RWPE1 (cell line): Measurements from ENCODE around the gene LHFPL6.

ENCODE experiments used
- CTCF ChIA-PET: fragments of 350-600 bp; sonication (Branson Sonifier 250); formaldehyde crosslinking; extraction: SDS; loops from one replicate; lab custom pipeline; 2021; lab: Yijun Ruan, JAX
- POLR2A ChIA-PET: fragments of 400-600 bp; formaldehyde crosslinking; extraction: SDS; loops from one replicate; lab custom pipeline; 2020; ENCODE audit warnings: antibody characterized with exemption; ENCODE audit not compliant: low non-redundant PET; lab: Yijun Ruan, JAX
- DNase-seq: peaks from one replicate; pipeline ENCODE4 v3.0.0; 2012; ENCODE audit warnings: low spot score
- H3K27ac ChIP-seq: fragments of 450-650 bp; 2 replicates; pipeline ENCODE4 v1.5.1; 2017
- TF ChIP-seq, protein P1 (sequence below): fragments of 450-650 bp; conservative IDR thresholded peaks from 2 replicates; pipeline ENCODE4 v1.5.1; 2017; ENCODE audit warnings: low read depth, mild to moderate bottlenecking

Gene LHFPL6

DNA sequence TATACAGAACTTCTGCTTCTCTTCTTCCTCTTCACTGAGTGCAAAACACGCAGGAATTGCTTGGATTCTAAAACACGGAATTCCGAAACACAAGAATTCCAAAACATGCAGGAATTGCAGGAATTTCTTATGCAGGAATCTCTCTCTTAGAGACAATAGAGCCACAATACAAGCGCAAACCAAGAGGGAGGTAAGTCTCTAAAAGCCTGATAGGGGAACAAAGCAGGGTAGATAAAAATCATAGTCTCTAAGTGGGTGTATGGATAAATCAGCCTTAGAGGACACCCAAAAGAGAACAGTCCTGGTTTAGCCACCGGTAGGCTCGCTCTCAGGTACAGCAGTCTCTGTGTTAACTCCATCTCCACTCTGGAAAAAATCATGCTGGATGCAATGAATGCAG is 112.9 kb downstream of the LHFPL6 start:
- CTCF ChIA-PET = no interaction called here
- no peak for DNase-seq

GRCh38 chr13:39486758-39487157 is 116.2 kb downstream of the LHFPL6 start:
- ChIA-PET POLR2A (no interaction called here), CTCF (interaction anchor here (0.6 to 0.7 kb wide), 2 partner anchors 15 to 29 kb away, joined by 4 read pairs; no protein-coding TSS in a partner anchor)
- TF ChIP-seq, protein P1, sequence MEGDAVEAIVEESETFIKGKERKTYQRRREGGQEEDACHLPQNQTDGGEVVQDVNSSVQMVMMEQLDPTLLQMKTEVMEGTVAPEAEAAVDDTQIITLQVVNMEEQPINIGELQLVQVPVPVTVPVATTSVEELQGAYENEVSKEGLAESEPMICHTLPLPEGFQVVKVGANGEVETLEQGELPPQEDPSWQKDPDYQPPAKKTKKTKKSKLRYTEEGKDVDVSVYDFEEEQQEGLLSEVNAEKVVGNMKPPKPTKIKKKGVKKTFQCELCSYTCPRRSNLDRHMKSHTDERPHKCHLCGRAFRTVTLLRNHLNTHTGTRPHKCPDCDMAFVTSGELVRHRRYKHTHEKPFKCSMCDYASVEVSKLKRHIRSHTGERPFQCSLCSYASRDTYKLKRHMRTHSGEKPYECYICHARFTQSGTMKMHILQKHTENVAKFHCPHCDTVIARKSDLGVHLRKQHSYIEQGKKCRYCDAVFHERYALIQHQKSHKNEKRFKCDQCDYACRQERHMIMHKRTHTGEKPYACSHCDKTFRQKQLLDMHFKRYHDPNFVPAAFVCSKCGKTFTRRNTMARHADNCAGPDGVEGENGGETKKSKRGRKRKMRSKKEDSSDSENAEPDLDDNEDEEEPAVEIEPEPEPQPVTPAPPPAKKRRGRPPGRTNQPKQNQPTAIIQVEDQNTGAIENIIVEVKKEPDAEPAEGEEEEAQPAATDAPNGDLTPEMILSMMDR = no peak
- H3K27ac ChIP-seq = no peak overlapping the region
- DNase-seq = no peak

More for the DNA sequence above, 112.9 kb downstream of the LHFPL6 start:
- POLR2A ChIA-PET = no interaction called here
- TF ChIP-seq, protein P1 = no peak
- H3K27ac ChIP-seq = no peak overlapping the region

DNA sequence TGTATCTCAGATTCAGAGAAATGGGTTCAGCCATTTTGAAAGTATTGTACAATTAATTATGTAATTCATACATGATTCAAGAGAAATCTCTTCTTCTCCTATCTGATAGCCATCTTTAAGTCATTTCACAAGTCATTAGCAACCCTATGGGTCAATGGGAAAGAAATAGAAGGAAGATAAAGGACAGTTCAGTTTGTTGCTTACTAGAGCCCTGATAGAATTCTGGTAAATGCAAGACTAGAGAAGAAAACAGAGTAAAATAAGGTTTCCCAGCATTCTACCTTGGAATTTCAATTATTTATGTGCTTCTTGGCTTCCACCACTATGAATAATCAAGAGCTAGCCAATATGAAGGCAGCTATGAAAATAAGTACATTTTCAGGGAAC is 117.7 kb downstream of the LHFPL6 start:
- H3K27ac ChIP-seq = no peak overlapping the region
- POLR2A ChIA-PET = no interaction called here
- DNase-seq = no peak
- CTCF ChIA-PET = no interaction called here
- TF ChIP-seq, protein P1 = no peak

DNA sequence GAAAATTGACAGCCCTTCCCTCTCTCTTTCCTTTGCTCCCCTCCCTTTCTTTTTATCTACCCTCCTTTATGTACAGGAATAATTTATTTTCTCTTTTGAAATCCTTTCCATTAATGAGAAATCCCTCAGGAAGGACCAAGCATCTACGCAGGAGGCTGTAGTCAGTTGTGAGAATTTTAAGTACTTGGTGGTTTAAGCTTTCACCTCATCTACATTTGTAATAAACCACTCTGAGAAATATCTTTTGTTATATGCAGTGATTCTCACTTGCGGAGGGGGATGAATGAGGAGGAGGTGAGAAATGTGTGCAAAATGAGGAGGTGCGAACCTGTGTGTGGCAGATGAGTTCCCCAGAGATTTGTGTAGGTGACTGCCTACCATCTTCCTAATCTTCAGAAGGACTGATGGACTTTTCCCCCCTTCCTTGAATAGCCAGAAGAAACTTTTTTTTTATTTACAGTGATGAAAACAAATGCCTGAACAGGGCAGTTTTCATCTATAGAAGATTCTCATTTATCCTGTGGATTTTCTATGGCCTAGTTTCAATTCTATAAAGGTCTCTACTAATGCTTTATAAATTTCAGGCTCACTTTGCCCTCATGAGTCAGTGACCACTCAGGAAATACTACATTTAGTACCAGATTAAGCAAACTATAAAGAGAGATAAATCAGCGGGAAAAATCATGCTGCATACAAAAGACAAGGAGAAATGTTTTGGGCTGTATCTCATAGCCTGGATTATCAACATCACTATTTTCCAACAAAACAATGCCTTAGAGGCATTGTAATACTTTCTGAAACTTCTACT is 118.3 kb downstream of the LHFPL6 start:
- CTCF ChIA-PET = no interaction called here
- POLR2A ChIA-PET = no interaction called here
- no peak overlapping the region for H3K27ac ChIP-seq

GRCh38 chr13:39483326-39483725 is 119.7 kb downstream of the LHFPL6 start:
- TF ChIP-seq, protein P1 = no peak
- no peak for DNase-seq
- CTCF ChIA-PET = no interaction called here
- no peak overlapping the region for H3K27ac ChIP-seq
- POLR2A ChIA-PET = no interaction called here

More for the DNA sequence above, 118.3 kb downstream of the LHFPL6 start:
- TF ChIP-seq, protein P1 = no peak
- no peak for DNase-seq

DNA sequence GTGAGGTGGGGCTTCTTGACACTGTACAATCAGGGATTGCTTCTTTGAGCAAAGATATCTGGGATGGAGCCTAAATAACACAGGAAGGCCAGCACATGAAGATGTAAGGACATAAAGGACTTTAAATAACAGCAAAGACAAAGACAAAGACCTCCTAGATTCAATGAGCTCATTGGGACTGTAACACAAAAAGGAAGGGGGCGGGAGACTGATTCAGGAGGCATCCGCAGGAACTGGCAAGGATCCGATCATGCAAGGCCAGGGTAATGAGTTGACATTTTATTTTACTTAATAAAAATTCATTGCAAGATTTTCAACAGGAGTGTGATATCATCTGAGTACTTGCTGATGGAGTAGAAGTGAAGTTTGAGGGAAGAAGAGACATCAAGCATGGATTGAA is 121.5 kb downstream of the LHFPL6 start:
- no peak for DNase-seq
- POLR2A ChIA-PET = no interaction called here
- TF ChIP-seq, protein P1 = no peak
- CTCF ChIA-PET = interaction anchor here (0.6 kb wide), 1 partner anchor 162 kb away, joined by 3 read pairs; no protein-coding TSS in a partner anchor
- H3K27ac ChIP-seq = no peak overlapping the region
